GM12874 (cell line): Measurements from ENCODE around the gene NDST1.

Source experiments
- TF ChIP-seq, protein P1 (sequence below): IDR thresholded peaks from 2 replicates; pipeline ENCODE4 v1.5.1; 2011; ENCODE audit warnings: low read depth, mild to moderate bottlenecking, control low read depth, low read length, moderate library complexity; ENCODE audit not compliant: insufficient read depth

The NDST1 gene

GRCh38 chr5:150576449-150576949 lies 68.6 kb downstream of the NDST1 start:
- TF ChIP-seq, protein P1, sequence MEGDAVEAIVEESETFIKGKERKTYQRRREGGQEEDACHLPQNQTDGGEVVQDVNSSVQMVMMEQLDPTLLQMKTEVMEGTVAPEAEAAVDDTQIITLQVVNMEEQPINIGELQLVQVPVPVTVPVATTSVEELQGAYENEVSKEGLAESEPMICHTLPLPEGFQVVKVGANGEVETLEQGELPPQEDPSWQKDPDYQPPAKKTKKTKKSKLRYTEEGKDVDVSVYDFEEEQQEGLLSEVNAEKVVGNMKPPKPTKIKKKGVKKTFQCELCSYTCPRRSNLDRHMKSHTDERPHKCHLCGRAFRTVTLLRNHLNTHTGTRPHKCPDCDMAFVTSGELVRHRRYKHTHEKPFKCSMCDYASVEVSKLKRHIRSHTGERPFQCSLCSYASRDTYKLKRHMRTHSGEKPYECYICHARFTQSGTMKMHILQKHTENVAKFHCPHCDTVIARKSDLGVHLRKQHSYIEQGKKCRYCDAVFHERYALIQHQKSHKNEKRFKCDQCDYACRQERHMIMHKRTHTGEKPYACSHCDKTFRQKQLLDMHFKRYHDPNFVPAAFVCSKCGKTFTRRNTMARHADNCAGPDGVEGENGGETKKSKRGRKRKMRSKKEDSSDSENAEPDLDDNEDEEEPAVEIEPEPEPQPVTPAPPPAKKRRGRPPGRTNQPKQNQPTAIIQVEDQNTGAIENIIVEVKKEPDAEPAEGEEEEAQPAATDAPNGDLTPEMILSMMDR: no peak

DNA sequence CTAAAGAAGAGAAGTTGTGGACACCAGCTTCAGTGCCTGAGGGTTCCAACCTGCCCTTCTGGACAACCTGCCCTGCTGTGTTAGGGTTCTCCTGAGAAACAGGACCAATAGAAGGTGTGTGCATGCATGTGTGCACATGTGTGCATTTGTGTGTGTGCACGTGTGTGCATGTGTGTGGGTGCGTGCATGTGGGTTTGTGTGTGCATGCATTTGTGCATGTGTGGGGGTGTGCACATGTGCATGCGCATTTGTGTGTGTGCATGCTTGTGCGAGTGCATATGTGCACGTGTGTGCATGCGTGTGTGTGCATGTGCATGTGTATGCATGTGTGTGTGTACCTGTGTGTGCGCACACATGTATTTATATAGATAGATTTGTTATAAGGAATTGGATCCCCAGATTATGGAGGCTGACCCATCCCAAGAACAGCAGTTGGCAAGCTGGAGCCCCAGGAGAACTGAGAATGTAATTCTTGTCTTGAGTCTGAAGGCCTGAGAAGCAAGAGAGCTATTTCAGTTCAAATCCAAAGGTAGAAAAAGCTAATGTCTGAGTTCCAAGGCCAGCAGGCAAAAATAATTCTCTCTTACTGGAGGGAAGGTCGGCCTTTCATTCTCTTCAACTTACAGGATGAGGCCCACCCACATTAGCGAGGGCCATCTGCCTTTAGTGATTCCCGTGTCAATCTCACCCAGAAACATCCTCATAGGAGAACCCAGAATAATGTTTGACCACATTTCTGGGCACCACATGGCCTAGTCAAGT lies 69.6 kb downstream of the NDST1 start:
- TF ChIP-seq, protein P1: no peak

DNA sequence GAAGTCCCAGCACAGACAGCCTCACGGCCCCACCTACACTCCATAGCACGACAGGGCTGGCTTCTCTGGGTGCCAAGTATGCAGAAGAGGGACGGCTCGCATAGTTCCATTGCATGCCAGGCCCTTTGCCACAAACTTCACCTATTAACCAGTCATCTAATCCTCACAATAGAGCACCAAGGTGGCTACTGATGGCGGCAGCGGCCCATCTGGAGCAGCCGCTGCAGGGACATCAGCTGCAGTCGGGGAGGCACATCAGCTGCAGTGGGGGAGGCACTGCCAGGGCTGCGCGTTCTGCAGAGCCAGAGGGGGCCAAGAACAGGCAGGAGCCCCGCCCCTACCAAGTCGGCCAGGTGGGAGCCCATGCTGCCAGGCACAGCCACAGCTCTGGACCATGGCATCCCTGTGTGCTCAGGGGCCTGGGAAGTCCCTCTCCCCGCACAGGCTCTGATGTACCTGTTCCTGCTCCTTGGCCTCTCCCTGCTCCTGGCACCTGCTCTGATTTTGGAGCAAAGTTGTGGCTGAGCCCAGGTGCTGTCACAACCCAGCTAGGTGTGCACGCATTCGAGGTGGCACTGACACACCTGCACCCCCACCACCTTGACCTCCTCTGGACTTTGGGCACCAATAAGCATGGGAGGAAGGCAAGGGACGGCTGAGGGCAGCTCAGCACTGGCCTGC lies 71.0 kb downstream of the NDST1 start:
- TF ChIP-seq, protein P1: no peak

GRCh38 chr5:150579462-150580400 lies 71.8 kb downstream of the NDST1 start:
- TF ChIP-seq, protein P1: no peak

- TF ChIP-seq, protein P1: no peak
Observed at GRCh38 chr5:150580917-150581316, 73.0 kb downstream of the NDST1 start.

DNA sequence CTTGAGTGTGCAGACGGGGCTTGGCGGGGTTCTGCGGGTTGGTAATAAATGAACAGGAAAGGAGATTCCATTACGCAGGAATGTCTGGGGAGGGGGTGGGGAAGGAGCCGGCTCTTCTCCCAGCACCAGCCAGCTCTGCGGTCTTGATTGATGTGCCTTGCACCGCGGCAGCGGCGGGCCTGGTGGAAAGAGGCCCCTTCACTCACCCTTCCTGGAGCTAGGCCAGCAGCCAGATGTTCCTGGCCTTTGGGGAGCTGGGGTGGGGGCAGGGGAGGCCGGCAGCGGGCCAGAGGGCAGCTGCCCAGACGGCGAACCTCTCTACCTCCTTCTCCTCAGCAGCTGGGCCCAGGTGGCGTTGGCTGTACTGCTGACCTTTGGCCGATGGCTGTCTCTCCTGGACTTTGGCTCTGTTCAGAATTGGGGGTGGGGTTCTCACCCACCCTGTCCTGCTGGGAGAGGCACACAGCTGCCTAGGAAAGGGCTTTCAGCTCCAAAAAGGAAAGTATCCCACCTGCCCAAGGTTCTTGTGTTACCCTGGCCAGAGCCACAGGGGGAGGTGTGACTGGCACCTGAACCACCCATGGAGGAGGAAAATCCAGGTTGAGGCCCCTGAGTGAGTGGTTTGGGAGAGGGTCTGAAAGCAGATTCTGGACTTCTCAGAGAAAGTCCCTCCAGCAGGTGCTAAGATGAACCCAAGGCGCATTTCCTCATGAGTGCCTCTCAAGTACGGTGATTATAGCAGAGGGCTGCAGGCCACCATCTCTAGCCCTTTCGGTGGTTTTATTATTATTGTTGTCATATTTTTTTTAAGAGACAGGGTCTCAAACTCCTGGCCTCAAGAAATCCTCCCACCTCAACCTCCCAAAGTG lies 74.5 kb downstream of the NDST1 start:
- TF ChIP-seq, protein P1: no peak
